Glomerular visceral epithelial cell (primary cell): Measurements from ENCODE around the gene UBE3C.

Source experiments
- DNase-seq: peaks from one replicate; pipeline ENCODE4 v3.0.0-alpha.2; 2016; ENCODE audit errors: extremely low spot score

Gene UBE3C

GRCh38 chr7:157177333-157177982, 38.7 kb downstream of the UBE3C start:
- DNase-seq, result no peak

- no peak for DNase-seq
Observed at GRCh38 chr7:157177983-157178381, 39.3 kb downstream of the UBE3C start.

- DNase-seq, result no peak
Observed at GRCh38 chr7:157183832-157184231, 45.1 kb downstream of the UBE3C start.

DNA sequence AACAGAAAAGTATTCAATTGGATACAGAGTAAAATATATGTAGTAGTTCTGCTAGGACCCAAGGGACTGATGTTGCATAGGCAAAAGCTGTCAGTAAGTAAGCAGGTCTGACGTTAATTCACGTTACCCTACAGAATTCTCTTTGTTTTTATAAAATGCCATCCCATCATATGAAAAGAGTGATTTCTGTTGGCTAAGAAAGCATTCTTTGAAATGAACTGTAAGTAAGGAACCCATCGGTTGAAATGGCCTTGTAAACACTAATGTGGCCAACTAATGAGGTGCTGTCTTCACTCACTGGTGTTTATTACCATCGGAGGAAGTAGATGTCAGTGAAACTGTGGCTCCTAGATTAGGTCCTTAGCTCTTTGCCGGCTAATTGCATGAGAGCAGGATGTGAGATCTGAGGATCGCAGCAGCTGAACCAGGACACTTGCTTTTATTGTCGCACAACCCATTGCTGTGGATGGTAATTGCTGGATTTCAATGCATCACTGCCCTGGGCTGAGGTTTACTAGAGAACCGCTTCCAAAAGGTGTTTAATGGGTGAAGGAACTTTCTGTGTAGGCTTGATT, 49.5 kb downstream of the UBE3C start:
- no peak for DNase-seq

GRCh38 chr7:157189405-157189804, 50.7 kb downstream of the UBE3C start:
- DNase-seq, result no peak

DNA sequence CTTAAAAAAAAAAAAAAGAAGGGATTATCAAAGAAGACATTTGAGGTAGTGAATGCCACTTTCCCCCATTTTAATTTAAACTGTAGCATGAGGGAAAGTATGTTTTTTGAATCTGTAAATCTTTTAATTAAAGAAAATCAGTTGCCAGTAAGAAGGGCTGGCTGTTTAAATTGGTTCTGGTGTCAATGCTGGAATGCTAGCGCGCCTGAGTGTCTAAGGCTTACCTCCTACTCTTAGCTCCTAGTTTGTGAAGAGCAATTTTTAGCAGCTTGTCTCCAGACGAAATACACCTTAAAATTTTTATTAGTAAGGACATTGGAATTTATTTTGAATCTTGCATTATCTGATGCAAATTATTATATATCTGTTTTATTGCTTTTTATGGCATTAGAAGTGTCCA, 54.1 kb downstream of the UBE3C start:
- no peak for DNase-seq

DNA sequence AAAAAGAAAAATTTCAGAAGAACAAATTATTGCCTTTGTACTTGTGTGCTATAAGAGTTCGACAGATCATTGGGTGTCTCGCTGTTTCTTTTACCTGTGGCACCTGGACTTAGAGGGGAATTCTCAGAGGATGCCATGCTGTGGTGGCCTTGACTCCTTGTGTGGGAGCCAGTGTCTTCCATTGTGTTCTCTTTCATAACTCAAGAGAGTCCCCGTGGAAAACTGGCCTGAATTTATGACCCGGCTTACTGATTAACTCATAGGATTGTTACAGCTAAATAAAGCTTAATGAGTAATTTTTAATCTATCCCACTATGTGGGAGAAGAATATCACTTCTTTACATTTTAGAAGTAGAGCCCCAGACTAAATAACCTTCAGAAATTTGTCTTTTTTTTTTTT, 54.5 kb downstream of the UBE3C start:
- DNase-seq, result peak; percentile 5

DNA sequence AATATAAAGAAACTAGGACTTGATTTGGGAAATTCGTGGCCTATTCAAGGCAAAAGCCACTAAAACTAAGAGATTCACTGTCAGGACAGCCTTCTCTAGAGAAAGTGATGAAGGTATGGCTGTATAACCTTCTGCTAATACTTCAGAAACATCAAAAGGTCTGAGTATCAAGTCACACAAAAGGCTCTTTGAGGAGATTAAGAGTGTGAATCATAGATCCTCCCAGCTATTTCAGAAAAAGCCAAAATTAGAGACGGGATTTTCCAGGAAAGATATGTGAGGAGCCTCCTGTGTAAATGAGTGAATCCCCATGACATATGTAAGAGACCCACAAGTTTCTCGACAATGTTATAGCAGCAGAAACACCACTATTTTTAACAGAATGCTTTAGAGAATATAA, 56.2 kb downstream of the UBE3C start:
- DNase-seq, result no peak

DNA sequence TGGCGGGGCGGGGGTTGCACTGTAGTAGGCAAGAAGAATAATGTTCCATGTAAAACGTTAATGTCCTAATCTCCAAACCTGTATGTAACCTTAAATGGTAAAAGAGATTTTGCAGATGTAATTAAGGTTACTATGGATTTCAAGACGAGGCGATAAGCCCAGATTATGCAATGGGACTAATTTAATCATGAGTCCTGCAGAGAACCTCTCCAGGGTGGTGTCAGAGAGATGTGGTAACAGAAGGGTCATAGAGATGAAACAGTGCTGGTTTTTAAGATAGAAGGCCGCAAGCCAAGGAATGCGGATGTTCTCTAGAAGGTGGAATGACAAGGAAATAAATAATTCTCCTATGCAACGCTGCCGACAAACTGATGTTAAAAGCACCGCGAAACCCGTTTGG, 57.1 kb downstream of the UBE3C start:
- no peak for DNase-seq

DNA sequence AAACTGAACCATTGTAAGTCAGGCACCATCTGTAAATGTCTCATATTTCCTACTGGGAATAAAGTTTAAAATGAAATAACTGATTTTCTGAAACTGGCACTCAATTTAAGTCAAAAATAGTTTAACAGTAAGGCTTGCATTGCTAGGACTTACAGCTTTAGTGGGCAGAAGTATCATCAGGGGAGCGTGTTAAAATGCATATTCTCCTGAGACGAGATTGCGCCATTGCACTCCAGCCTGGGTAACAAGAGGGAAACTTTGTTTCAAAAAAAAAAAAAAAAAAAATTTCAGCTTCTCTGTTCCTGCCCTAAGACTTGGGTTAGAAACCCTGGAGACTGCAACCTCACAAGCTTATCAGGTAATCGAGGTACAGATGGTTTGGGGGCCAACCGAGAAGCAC, 65.4 kb downstream of the UBE3C start:
- no peak for DNase-seq

- no peak for DNase-seq
Observed at GRCh38 chr7:157205438-157205837, 66.7 kb downstream of the UBE3C start.

- DNase-seq, result no peak
Observed at GRCh38 chr7:157208571-157209413, 70.1 kb downstream of the UBE3C start.

- no peak for DNase-seq
Observed at GRCh38 chr7:157210682-157211081, 72.0 kb downstream of the UBE3C start.

DNA sequence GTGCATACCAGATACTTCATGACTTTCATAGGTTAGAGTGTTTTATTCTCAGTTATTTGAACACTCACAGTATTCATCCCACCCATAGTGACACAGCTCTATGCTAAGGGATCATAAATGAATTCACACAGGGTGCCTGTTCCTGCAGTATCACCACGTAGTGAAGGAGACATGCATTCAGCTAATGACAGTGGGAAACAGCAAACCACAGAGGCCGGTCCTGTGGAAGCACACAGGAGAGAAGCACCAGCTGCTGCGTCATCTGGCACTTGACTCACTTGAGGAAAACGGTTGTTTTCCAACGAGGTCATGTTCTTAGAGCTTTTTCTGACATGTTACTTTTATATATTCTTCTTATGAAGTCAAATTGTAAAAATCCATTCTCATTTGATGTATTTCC, 73.0 kb downstream of the UBE3C start:
- peak; percentile 69 for DNase-seq

DNA sequence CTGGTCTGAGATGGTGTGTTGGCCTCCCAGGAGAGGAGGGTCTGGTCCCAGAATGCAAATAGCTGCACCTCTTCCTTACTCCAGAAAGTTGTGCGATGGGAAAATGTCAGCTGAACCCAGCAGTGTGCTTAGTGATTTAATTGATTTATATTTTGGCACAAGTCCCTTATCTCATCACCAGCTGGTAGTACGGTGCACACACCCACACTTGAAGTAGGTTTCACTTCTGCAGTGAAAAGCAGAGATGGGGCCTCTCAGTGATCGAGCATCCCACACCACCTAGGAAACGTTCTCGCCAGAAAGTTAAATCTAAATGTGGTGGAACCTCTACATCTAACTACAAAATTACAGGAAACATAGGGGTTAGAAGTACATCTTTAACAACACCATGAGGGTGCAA, 80.4 kb downstream of the UBE3C start:
- no peak for DNase-seq

GRCh38 chr7:157220916-157221569, 82.3 kb downstream of the UBE3C start:
- no peak for DNase-seq

DNA sequence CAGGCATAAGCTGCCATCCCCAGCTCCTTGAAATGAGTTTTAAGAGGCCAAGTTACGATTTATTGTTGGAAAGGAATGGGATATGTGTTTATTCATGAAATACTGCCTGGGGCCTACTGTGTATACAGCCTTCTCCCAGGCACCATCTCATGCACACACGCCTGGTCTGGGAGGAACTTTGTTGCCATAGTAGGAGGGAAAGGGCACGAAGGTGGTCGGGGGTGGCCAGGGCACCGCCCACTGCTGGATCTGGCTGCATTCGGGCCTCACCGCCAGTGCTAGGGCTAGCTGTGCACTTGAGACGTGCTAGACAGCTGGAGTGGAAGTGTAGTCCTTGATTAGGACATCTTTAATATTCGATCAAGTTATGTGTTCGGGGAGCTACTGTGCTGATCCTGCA, 84.0 kb downstream of the UBE3C start:
- DNase-seq, result no peak

GRCh38 chr7:157224627-157225026, 85.9 kb downstream of the UBE3C start:
- peak; percentile 15 for DNase-seq

GRCh38 chr7:157228864-157229422, 90.2 kb downstream of the UBE3C start:
- DNase-seq, result peak; percentile 7

DNA sequence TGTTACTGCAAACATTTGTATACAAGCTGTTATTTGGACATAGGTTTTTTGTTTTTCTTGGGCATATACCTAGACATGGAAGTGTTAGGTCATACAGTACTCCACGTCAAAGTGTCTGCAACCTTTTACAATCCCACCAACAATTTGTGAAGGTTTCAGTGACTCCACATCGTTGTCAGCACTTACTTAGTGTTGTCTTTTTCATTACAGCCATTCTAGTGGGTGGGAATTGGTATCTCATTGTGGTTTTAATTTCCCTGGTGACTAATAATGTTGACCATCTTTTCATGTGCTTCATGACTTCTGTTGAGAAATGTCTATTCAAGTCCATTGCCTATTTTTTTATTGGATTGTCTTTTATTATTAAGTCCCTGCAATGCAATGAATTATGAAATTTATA, 95.0 kb downstream of the UBE3C start:
- peak; percentile 30 for DNase-seq

DNA sequence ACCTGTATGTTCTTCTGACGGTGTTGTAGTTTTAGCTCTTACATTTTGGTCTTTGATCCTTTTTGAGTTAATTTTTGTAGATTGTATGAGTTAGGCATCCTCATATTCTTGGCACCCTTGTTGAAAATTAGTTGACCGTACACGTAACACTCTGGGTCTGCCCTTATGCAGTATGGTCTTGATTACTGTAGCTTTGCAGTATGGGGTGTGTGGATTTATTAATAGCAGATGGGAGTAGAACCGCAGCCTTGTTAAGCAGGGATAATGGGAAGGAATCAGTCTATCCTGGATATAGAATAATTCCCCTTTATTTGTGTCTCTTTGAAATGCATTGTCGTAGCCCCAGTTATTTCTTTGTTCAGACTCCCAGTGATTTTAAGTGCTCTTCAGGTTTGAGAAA, 95.5 kb downstream of the UBE3C start:
- no peak for DNase-seq
